ENCODE results near the gene ZBTB40.

The ZBTB40 gene

GRCh38 chr1:22531251-22531650, 79.6 kb downstream of the ZBTB40 start:
- DNase-seq (ENCODE audit: low read depth, low spot score), result no peak

- no peak for DNase-seq (ENCODE audit: low read depth, low spot score)
These were observed 81.7 kb downstream of the ZBTB40 start for GRCh38 chr1:22533244-22533895.

- no peak for DNase-seq (ENCODE audit: low read depth, low spot score)
These were observed 83.3 kb downstream of the ZBTB40 start for GRCh38 chr1:22534951-22535350.

GRCh38 chr1:22535399-22535798, 83.7 kb downstream of the ZBTB40 start:
- DNase-seq (ENCODE audit: low read depth, low spot score), result no peak

GRCh38 chr1:22536506-22536905, 84.9 kb downstream of the ZBTB40 start:
- no peak for DNase-seq (ENCODE audit: low read depth, low spot score)

GRCh38 chr1:22537441-22538139, 85.9 kb downstream of the ZBTB40 start:
- no peak for DNase-seq (ENCODE audit: low read depth, low spot score)

- no peak for DNase-seq (ENCODE audit: low read depth, low spot score)
These were observed 88.0 kb downstream of the ZBTB40 start for GRCh38 chr1:22539510-22540118.

- no peak for DNase-seq (ENCODE audit: low read depth, low spot score)
These were observed 88.7 kb downstream of the ZBTB40 start for GRCh38 chr1:22540337-22540736.

GRCh38 chr1:22542886-22543285, 91.2 kb downstream of the ZBTB40 start:
- no peak for DNase-seq (ENCODE audit: low read depth, low spot score)

- no peak for DNase-seq (ENCODE audit: low read depth, low spot score)
These were observed 92.0 kb downstream of the ZBTB40 start for GRCh38 chr1:22543679-22544078.

GRCh38 chr1:22544606-22545005, 93.0 kb downstream of the ZBTB40 start:
- no peak for DNase-seq (ENCODE audit: low read depth, low spot score)

GRCh38 chr1:22545141-22545540, 93.5 kb downstream of the ZBTB40 start:
- no peak for DNase-seq (ENCODE audit: low read depth, low spot score)

- no peak for DNase-seq (ENCODE audit: low read depth, low spot score)
These were observed 95.7 kb downstream of the ZBTB40 start for GRCh38 chr1:22547186-22547817.

- DNase-seq (ENCODE audit: low read depth, low spot score), result no peak
These were observed 96.3 kb downstream of the ZBTB40 start for GRCh38 chr1:22547818-22548462.

GRCh38 chr1:22550021-22550420, 98.4 kb downstream of the ZBTB40 start:
- DNase-seq (ENCODE audit: low read depth, low spot score), result no peak

- DNase-seq (ENCODE audit: low read depth, low spot score), result no peak
These were observed 99.9 kb downstream of the ZBTB40 start for GRCh38 chr1:22551591-22551990.

GRCh38 chr1:22552021-22552420, 100.4 kb downstream of the ZBTB40 start:
- DNase-seq (ENCODE audit: low read depth, low spot score), result no peak

GRCh38 chr1:22553104-22553880, 101.6 kb downstream of the ZBTB40 start:
- no peak for DNase-seq (ENCODE audit: low read depth, low spot score)

- DNase-seq (ENCODE audit: low read depth, low spot score), result no peak
These were observed 102.4 kb downstream of the ZBTB40 start for GRCh38 chr1:22553991-22554522.

- no peak for DNase-seq (ENCODE audit: low read depth, low spot score)
These were observed 103.7 kb downstream of the ZBTB40 start for GRCh38 chr1:22555371-22555656.

GRCh38 chr1:22556391-22557104, 104.9 kb downstream of the ZBTB40 start:
- no peak for DNase-seq (ENCODE audit: low read depth, low spot score)

All from activated naive CD8-positive, alpha-beta T cell treated with anti-CD3 and anti-CD28 coated beads, Interleukin-2, amount 50 U/mL, for 16 hours (primary cell).